ENCODE data around the gene ANKRD28. TPM values are rescaled to one million over a fixed set of nuclear protein-coding genes. Genes with fewer than 3 reads are reported as not detected.
A peak's percentile ranks its signal among the peaks of the same experiment; 100 is the strongest.

Gene ANKRD28
- total and polyA plus RNA-seq, 9 of the 15 experiments (the other 6 are each of a cell fraction or from before 2014, with no cell fraction given), result 11.7 to 66.0 (median 36.7) TPM

- TF ChIP-seq HMBOX1 (IDR thresholded peaks at IDR 0.05) (no peak), TGIF2 (CRISPR knock-in tag; IDR thresholded peaks at IDR 0.05) (no peak), POU5F1 (IDR thresholded peaks at IDR 0.05; ENCODE audit: borderline replicate concordance, low read depth, low read length, partially characterized antibody) (no peak), TAF15 (IDR thresholded peaks at IDR 0.05; ENCODE audit: low read depth, low read length) (no peak), CREB5 (CRISPR knock-in tag; IDR thresholded peaks at IDR 0.05) (no peak), E2F8 (IDR thresholded peaks at IDR 0.05; ENCODE audit: low read depth, partially characterized antibody) (no peak), GTF2A2 (tag; IDR thresholded peaks at IDR 0.05) (no peak), NKRF (IDR thresholded peaks at IDR 0.05; ENCODE audit: borderline replicate concordance) (no peak), NR2C2 (CRISPR knock-in tag; IDR thresholded peaks at IDR 0.05) (no peak), NR2C2 (tag; IDR thresholded peaks at IDR 0.05) (no peak), HNRNPL (IDR thresholded peaks at IDR 0.05; ENCODE audit: low read depth, low read length) (no peak), RFX7 (CRISPR knock-in tag; IDR thresholded peaks at IDR 0.05) (0 out of 2 replicates have a peak, but pooled peaks have one; percentile 61), STAT5B (CRISPR knock-in tag; IDR thresholded peaks at IDR 0.05) (no peak), ZNF740 (CRISPR knock-in tag; IDR thresholded peaks at IDR 0.05) (no peak), ZNF740 (tag; IDR thresholded peaks at IDR 0.05) (no peak), CBX1 (IDR thresholded peaks at IDR 0.05; ENCODE audit: low read depth) (no peak), HMGN3 (IDR thresholded peaks at IDR 0.05; ENCODE audit: borderline replicate concordance, extremely low read depth, insufficient read length, low read depth, low read length) (no peak)
Observed at GRCh38 chr3:15796771-15797641, 773 bp downstream of the ANKRD28 start (continued).

All from K562 (cell line).